Hepatocyte (in vitro differentiated cells): ENCODE results near the gene COX11. TPM values are rescaled to one million over a fixed set of nuclear protein-coding genes. Genes with fewer than 3 reads are reported as not detected.

Source experiments
- DNase-seq: peaks from one replicate; pipeline ENCODE4 v3.0.0-alpha.2; 2016; ENCODE audit warnings: low spot score
- H2AFZ ChIP-seq: fragments of 200-600 bp; sonication (generic); 2 replicates; pipeline ENCODE4 v1.6.0; 2016; ENCODE audit warnings: antibody characterized with exemption, mild to moderate bottlenecking
- H3K27ac ChIP-seq: fragments of 200-600 bp; sonication (generic); 2 replicates; pipeline ENCODE4 v1.5.1; 2016; ENCODE audit warnings: mild to moderate bottlenecking
- H3K27me3 ChIP-seq: fragments of 200-600 bp; sonication (generic); 2 replicates; pipeline ENCODE4 v1.6.1; 2016
- H3K36me3 ChIP-seq: fragments of 200-600 bp; sonication (generic); replicated peaks from 2 replicates; pipeline ENCODE4 v1.5.1; 2016; ENCODE audit warnings: low read depth; ENCODE audit not compliant: insufficient read depth
- H3K4me1 ChIP-seq: fragments of 200-600 bp; sonication (generic); 2 replicates; pipeline ENCODE4 v1.5.1; 2016; ENCODE audit warnings: mild to moderate bottlenecking, moderate library complexity; ENCODE audit not compliant: insufficient read depth
- H3K4me2 ChIP-seq: fragments of 200-600 bp; sonication (generic); 2 replicates; pipeline ENCODE4 v1.6.0; 2016
- H3K4me3 ChIP-seq: fragments of 200-600 bp; sonication (generic); 2 replicates; pipeline ENCODE4 v1.5.1; 2016; ENCODE audit warnings: mild to moderate bottlenecking
- H3K79me2 ChIP-seq: fragments of 200-600 bp; sonication (generic); 2 replicates; pipeline ENCODE4 v1.6.0; 2017; ENCODE audit warnings: mild to moderate bottlenecking
- H3K9me2 ChIP-seq: fragments of 200-600 bp; sonication (generic); replicated peaks from 2 replicates; pipeline ENCODE4 v1.6.0; 2017; ENCODE audit warnings: mild to moderate bottlenecking; ENCODE audit not compliant: insufficient read depth
- H3K9me3 ChIP-seq: fragments of 200-600 bp; sonication (generic); 2 replicates; pipeline ENCODE4 v1.5.1; 2016; ENCODE audit warnings: low read depth, mild to moderate bottlenecking
- H4K20me1 ChIP-seq: fragments of 200-600 bp; sonication (generic); 2 replicates; pipeline ENCODE4 v1.6.0; 2016; ENCODE audit warnings: mild to moderate bottlenecking; ENCODE audit not compliant: insufficient read depth, poor library complexity, severe bottlenecking
- EZH2 ChIP-seq: fragments of 200-600 bp; sonication (generic); IDR thresholded peaks from 2 replicates; pipeline ENCODE4 v1.6.1; 2016; ENCODE audit warnings: antibody characterized with exemption, mild to moderate bottlenecking, borderline replicate concordance
- EZH2phosphoT487 ChIP-seq: fragments of 200-600 bp; sonication (generic); IDR thresholded peaks from one replicate; pipeline ENCODE4 v1.6.1; 2018; ENCODE audit warnings: antibody characterized with exemption, mild to moderate bottlenecking, low read depth, moderate library complexity; ENCODE audit not compliant: unreplicated experiment, severe bottlenecking
- WGBS: methylation state at CpG from one replicate; pipeline ENCODE4 v1.1.6; 2016; ENCODE audit warnings: low lambda C conversion rate; ENCODE audit errors: missing lambda C conversion rate; 5-methylcytosine and 5-hydroxymethylcytosine counted together
- polyA plus RNA-seq: library from polyadenylated mRNA; unstranded; fragments of >200 nt; fragmentation: Nextera tagmentation; extraction: Ambion mirVana; gene quantifications from 2 replicates; pipeline ENCODE4 v1.2.1, GENCODE V29; 2016
- total RNA-seq: library from RNA; depleted of rRNA; stranded (reverse); fragments of >200 nt; gene quantifications from 2 replicates; pipeline ENCODE4 v1.2.3, GENCODE V29; 2014
- TF ChIP-seq, protein P1 (sequence below): fragments of 200-600 bp; sonication (generic); IDR thresholded peaks from 2 replicates; pipeline ENCODE4 v1.5.1; 2016; ENCODE audit warnings: antibody characterized with exemption, mild to moderate bottlenecking; ENCODE audit not compliant: poor library complexity

COX11 gene
- total and polyA plus RNA-seq, 2 experiments from 2014 or later: 33.0 to 39.6 TPM

DNA sequence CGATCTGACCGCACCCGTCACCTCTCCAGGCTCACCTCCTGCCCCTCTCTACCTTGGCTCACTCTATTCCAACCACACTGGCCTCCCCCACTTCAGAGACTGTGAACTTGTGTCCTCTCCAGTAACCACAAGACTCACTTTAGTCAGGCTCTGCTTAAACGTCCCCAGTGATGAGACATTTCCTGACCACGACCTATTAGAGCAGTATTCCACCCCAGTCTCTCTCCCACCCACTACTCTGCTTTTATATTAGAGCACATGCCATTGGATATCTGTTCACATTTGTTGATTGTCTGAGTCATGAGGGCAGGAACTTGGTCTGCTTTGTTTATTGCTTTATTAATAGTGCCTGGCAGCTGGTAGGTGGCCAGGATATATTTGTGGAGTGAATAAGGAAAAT is 20.1 kb downstream of the COX11 start:
- no peaks in the 10 kb centered on the region for H3K27me3 ChIP-seq
- H4K20me1 ChIP-seq: no peaks in the 10 kb centered on the region
- TF ChIP-seq EZH2phosphoT487 (no peak), EZH2 (no peak)
- TF ChIP-seq, protein P1, sequence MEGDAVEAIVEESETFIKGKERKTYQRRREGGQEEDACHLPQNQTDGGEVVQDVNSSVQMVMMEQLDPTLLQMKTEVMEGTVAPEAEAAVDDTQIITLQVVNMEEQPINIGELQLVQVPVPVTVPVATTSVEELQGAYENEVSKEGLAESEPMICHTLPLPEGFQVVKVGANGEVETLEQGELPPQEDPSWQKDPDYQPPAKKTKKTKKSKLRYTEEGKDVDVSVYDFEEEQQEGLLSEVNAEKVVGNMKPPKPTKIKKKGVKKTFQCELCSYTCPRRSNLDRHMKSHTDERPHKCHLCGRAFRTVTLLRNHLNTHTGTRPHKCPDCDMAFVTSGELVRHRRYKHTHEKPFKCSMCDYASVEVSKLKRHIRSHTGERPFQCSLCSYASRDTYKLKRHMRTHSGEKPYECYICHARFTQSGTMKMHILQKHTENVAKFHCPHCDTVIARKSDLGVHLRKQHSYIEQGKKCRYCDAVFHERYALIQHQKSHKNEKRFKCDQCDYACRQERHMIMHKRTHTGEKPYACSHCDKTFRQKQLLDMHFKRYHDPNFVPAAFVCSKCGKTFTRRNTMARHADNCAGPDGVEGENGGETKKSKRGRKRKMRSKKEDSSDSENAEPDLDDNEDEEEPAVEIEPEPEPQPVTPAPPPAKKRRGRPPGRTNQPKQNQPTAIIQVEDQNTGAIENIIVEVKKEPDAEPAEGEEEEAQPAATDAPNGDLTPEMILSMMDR: no peak
- H3K4me1 ChIP-seq: no peaks in the 10 kb centered on the region
- H3K4me3 ChIP-seq: no peak overlapping the region
- DNase-seq: no peak
- no peaks in the 10 kb centered on the region for H3K79me2 ChIP-seq
- H3K36me3 ChIP-seq: no peaks in the 10 kb centered on the region
- H3K4me2 ChIP-seq: no peak overlapping the region
- no peaks in the 10 kb centered on the region for H3K9me2 ChIP-seq
- no peaks in the 10 kb centered on the region for H3K9me3 ChIP-seq
- WGBS: 72% methylated on average over 5 of the region's 5 CpGs
- H3K27ac ChIP-seq: no peak overlapping the region
- H2AFZ ChIP-seq: no peak overlapping the region

DNA sequence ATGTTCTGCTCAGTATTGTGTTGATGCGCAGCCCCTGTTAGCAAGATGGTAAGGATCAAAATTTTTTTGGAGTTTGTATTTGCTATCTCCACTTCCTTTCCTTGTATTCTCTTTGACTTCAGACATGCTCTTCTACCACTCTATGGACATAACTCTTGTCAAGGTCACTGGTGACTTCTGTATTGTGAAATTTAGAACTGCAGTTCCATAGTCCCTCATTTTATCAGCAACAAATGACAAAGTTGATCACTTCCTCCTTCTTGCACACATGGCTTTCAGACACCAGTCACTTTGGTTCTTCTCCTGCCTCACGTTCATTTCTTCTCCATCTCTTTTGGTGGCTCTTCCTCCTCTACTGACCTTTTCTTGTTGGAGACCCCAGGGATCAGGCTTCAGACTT is 21.1 kb downstream of the COX11 start:
- no peak overlapping the region for H2AFZ ChIP-seq
- TF ChIP-seq EZH2: no peak
- no peak for TF ChIP-seq EZH2phosphoT487
- TF ChIP-seq, protein P1: no peak
- H3K79me2 ChIP-seq: no peaks in the 10 kb centered on the region
- H3K9me3 ChIP-seq: no peaks in the 10 kb centered on the region
- H3K4me2 ChIP-seq: no peak overlapping the region
- no peak overlapping the region for H3K27ac ChIP-seq
- 98% methylated on average over 2 of the region's 2 CpGs for WGBS
- no peaks in the 10 kb centered on the region for H4K20me1 ChIP-seq
- H3K4me1 ChIP-seq: no peaks in the 10 kb centered on the region
- H3K4me3 ChIP-seq: no peak overlapping the region
- H3K36me3 ChIP-seq: no peaks in the 10 kb centered on the region
- H3K9me2 ChIP-seq: no peaks in the 10 kb centered on the region
- no peaks in the 10 kb centered on the region for H3K27me3 ChIP-seq
- DNase-seq: no peak

DNA sequence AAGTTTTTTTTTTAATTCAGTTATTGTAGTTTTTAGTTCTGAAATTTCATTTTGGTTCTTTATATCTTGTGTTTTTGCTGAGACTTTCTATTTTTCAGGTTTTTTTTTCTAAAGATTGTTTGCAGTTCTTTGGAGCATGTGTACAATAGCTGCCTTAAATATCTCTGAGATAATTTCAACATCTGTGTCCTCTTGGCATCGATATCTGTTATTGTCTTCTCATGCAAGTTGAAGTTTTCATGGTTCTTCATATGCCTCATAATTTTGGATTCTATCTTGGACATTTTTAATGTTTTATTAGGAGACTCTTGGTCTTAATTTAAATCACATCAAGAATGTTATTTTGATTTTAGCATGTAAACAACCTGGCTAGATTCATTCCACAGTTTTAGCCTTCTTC is 22.8 kb downstream of the COX11 start:
- no peaks in the 10 kb centered on the region for H3K4me1 ChIP-seq
- H4K20me1 ChIP-seq: no peaks in the 10 kb centered on the region
- H3K79me2 ChIP-seq: no peaks in the 10 kb centered on the region
- no peaks in the 10 kb centered on the region for H3K27me3 ChIP-seq
- WGBS: 92% methylated on average over 1 of the region's 1 CpG
- H3K9me3 ChIP-seq: no peaks in the 10 kb centered on the region
- no peak overlapping the region for H2AFZ ChIP-seq
- no peak overlapping the region for H3K27ac ChIP-seq
- no peaks in the 10 kb centered on the region for H3K9me2 ChIP-seq
- DNase-seq: no peak
- TF ChIP-seq, protein P1: no peak
- TF ChIP-seq EZH2phosphoT487: no peak
- no peaks in the 10 kb centered on the region for H3K36me3 ChIP-seq
- no peak overlapping the region for H3K4me3 ChIP-seq
- no peak overlapping the region for H3K4me2 ChIP-seq

DNA sequence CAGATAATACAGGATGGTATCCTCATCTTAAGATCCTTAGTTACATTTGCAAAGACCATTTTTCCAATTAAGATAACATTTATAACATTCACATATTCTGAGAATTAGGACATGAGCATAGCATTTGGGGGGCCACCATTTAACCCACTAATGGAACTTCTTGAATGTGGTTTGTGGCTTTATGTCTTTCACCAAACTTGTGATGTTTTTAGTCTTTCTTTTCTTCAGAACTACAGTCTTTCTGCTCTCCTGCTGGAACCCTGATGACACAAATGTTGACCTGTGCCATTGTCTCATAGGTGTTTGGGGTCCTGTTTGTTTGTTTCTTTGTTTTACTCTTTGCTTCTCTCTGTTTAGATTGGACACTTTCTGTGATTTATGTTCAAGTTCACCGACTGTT is 23.2 kb downstream of the COX11 start:
- no peaks in the 10 kb centered on the region for H3K27me3 ChIP-seq
- no peak overlapping the region for H3K4me2 ChIP-seq
- no peaks in the 10 kb centered on the region for H3K79me2 ChIP-seq
- H2AFZ ChIP-seq: no peak overlapping the region
- H3K4me1 ChIP-seq: no peaks in the 10 kb centered on the region
- no peak overlapping the region for H3K4me3 ChIP-seq
- H4K20me1 ChIP-seq: no peaks in the 10 kb centered on the region
- no peaks in the 10 kb centered on the region for H3K9me2 ChIP-seq
- TF ChIP-seq EZH2phosphoT487: no peak
- no peak for TF ChIP-seq EZH2
- TF ChIP-seq, protein P1: no peak
- WGBS: 88% methylated on average over 1 of the region's 1 CpG
- H3K9me3 ChIP-seq: no peaks in the 10 kb centered on the region
- H3K36me3 ChIP-seq: no peaks in the 10 kb centered on the region
- no peak for DNase-seq
- H3K27ac ChIP-seq: no peak overlapping the region
